ENCODE results near the gene HOXD3.

The HOXD3 gene

DNA sequence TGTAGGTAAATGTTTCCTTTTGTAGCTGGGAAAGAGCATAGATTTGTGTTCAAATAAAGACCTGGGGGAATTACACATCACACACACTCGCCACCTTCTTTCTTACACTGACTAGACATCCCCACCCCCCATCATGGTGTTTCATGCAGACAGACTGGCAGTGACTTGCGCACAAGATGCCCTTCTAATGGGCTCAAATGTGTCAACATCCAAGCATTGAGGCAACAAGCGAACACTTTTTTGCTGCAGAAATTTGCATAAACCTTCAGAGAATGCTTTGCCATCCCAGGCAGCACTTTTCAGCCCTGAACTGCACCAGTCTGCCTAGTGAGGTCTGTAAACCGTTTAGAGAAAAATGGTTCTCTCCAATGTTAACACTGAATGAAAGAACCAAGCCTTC is 23.1 kb upstream of the HOXD3 start:
- in situ Hi-C loops (cut with MboI; ENCODE audit: low sequenced_read_pairs, unreplicated experiment), result loop anchor here (25.0 kb wide), 1 partner anchor 678 kb away; no protein-coding TSS in a partner anchor
- TF ChIP-seq, protein P1, sequence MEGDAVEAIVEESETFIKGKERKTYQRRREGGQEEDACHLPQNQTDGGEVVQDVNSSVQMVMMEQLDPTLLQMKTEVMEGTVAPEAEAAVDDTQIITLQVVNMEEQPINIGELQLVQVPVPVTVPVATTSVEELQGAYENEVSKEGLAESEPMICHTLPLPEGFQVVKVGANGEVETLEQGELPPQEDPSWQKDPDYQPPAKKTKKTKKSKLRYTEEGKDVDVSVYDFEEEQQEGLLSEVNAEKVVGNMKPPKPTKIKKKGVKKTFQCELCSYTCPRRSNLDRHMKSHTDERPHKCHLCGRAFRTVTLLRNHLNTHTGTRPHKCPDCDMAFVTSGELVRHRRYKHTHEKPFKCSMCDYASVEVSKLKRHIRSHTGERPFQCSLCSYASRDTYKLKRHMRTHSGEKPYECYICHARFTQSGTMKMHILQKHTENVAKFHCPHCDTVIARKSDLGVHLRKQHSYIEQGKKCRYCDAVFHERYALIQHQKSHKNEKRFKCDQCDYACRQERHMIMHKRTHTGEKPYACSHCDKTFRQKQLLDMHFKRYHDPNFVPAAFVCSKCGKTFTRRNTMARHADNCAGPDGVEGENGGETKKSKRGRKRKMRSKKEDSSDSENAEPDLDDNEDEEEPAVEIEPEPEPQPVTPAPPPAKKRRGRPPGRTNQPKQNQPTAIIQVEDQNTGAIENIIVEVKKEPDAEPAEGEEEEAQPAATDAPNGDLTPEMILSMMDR (IDR thresholded peaks at IDR 0.05; ENCODE audit: borderline replicate concordance, control extremely low read depth, extremely low read depth, insufficient read depth, missing control alignments), result no peak
- DNase-seq (ENCODE audit: low spot score), result no peak

DNA sequence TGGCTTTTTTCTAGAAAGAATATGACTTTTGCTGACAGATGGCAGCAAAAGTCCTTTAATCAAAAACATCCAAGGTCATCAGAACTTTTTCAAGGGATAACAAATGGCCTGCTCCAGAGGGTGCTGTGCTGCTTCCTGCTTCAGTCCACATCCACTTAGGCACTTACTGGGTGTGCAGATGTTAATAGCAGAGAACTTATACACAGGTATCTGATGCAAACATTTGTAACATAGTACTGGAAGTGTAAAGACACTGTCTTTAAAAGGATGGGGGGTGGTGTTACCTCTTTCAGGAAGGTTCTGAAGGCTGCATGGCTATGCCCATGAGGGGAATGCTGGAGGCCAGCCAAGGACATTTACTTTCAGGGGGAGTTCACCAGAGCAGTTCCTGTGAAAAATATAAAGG is 22.1 kb upstream of the HOXD3 start:
- in situ Hi-C loops (cut with MboI; ENCODE audit: low sequenced_read_pairs, unreplicated experiment), result loop anchor here (25.0 kb wide), 1 partner anchor 677 kb away; no protein-coding TSS in a partner anchor
- TF ChIP-seq, protein P1 (IDR thresholded peaks at IDR 0.05; ENCODE audit: borderline replicate concordance, control extremely low read depth, extremely low read depth, insufficient read depth, missing control alignments), result no peak
- DNase-seq (ENCODE audit: low spot score), result no peak

DNA sequence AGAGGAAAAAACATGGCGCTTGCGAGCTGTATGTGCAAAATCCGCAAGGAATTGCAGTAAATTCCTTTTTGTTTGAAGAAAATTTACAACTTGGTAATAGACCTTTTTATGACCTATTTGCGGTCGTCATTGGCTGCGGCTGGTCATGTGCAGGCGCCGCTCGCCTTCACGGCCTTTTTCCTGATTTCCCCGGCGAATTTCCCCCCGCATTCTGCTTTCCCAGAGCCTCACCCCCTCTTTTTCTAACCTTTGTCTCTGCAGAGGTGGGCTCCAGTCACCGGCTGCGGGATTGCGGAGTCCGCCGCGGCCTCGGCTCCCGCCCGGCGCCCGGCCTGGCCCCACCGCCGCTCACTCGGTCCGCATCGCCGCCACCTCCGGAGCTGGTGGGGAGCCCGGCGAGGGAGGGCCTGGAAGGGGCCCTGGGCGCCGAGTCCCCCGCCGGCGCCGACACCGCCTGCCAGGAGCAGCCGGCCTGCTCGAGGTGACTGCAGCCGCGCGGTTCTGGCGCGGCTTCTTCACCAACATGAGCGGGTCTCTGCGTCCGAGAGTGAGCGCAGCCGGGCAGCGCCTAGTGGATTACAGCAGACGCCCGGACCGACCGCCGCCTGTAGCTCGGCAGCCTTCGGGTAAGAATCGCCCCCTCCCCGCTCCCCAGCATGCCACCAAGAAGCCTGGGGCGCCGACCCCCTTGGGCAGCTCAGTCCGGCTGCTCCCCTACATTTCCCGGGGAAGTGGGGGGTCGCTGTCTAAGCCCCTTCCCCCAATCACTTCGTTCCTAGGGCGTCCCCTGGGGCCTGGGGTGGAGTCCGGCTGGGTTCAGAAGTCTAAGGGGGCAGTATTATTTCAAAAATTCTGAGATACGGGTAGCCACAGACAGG is 20.5 kb upstream of the HOXD3 start:
- DNase-seq (ENCODE audit: low spot score), result no peak
- in situ Hi-C loops (cut with MboI; ENCODE audit: low sequenced_read_pairs, unreplicated experiment), result loop anchor here (25.0 kb wide), 1 partner anchor 676 kb away; no protein-coding TSS in a partner anchor
- TF ChIP-seq, protein P1 (IDR thresholded peaks at IDR 0.05; ENCODE audit: borderline replicate concordance, control extremely low read depth, extremely low read depth, insufficient read depth, missing control alignments), result no peak

DNA sequence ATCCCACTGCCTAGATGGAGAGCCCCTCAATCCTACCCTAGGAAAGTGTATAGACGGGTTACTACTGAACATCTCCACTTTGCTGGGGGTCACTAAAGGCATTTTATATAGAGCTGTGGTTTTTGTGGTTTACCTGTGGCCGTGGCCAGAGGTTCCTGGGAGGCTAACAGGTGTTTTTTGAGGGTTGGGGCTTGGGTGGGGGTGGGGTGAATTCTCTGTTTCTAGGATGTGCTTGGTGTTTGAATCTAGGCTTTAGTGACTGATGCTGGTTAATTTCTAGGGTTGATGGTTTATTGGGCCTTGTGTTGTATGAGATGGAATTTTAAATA is 19.9 kb upstream of the HOXD3 start:
- TF ChIP-seq, protein P1 (IDR thresholded peaks at IDR 0.05; ENCODE audit: borderline replicate concordance, control extremely low read depth, extremely low read depth, insufficient read depth, missing control alignments), result no peak
- DNase-seq (ENCODE audit: low spot score), result no peak
- in situ Hi-C loops (cut with MboI; ENCODE audit: low sequenced_read_pairs, unreplicated experiment), result loop anchor here (25.0 kb wide), 1 partner anchor 675 kb away; no protein-coding TSS in a partner anchor

DNA sequence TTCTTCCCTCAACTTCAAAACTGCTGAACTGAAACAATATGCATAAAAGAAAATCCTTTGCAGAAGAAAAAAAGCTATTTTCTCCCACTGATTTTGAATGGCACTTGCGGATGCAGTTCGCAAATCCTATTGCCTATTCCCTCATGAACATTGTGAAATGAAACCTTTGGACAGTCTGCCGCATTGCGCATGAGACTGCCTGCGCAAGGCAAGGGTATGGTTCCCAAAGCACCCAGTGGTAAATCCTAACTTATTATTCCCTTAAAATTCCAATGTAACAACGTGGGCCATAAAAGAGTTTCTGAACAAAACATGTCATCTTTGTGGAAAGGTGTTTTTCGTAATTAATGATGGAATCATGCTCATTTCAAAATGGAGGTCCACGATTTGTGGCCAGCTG is 19.2 kb upstream of the HOXD3 start:
- TF ChIP-seq, protein P1 (IDR thresholded peaks at IDR 0.05; ENCODE audit: borderline replicate concordance, control extremely low read depth, extremely low read depth, insufficient read depth, missing control alignments), result no peak
- in situ Hi-C loops (cut with MboI; ENCODE audit: low sequenced_read_pairs, unreplicated experiment), result loop anchor here (25.0 kb wide), 1 partner anchor 674 kb away; no protein-coding TSS in a partner anchor
- DNase-seq (ENCODE audit: low spot score), result no peak

DNA sequence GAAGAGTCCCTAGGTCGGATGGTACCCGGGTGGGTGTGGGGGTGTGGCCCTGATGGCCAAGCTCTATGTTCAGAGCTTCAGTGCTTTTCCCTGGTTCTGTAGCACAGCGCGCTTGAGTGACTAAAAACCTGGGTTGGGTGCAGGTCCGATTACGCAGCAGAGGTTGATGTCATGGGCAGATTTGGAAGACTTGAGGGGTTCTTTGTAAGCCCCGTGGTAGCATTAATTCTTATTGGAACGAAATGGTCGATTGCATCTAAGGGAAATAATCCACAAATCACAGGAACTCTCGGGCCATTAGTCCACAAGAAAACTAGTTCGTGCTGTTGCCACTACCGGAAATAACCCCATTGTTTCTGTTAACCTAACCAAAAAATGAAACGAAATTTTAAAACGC is 18.6 kb upstream of the HOXD3 start:
- no peak for DNase-seq (ENCODE audit: low spot score)
- in situ Hi-C loops (cut with MboI; ENCODE audit: low sequenced_read_pairs, unreplicated experiment), result loop anchor here (25.0 kb wide), 1 partner anchor 674 kb away; no protein-coding TSS in a partner anchor
- TF ChIP-seq, protein P1 (IDR thresholded peaks at IDR 0.05; ENCODE audit: borderline replicate concordance, control extremely low read depth, extremely low read depth, insufficient read depth, missing control alignments), result no peak
